Peyer's patch (tissue), 4 donors: ENCODE results near the gene ZBTB25. TPM values are rescaled to one million over a fixed set of nuclear protein-coding genes. Genes with fewer than 3 reads are reported as not detected.

Source experiments
- DNase-seq, 3 donors: peaks; one replicate each; pipeline ENCODE4 v3.0.0-alpha.2; 2017 to 2019
- H3K27ac ChIP-seq, 4 donors: fragments of 200-600 bp; sonication (generic); one replicate each; pipeline ENCODE4 v1.5.1; 2016 to 2019
- H3K27me3 ChIP-seq, 2 donors: fragments of 200-600 bp; sonication (generic); one replicate each; pipeline ENCODE4 v1.5.1; 2019
- H3K36me3 ChIP-seq, 3 donors: fragments of 200-600 bp; sonication (generic); one replicate each; pipeline ENCODE4 v1.5.1; 2016 to 2019
- H3K4me1 ChIP-seq, 4 donors: fragments of 200-600 bp; sonication (generic); one replicate each; pipeline ENCODE4 v1.5.1; 2016 to 2019
- H3K4me3 ChIP-seq, 4 donors: fragments of 200-600 bp; sonication (generic); 1 replicate in 3 of 4; 2 replicates in 1 of 4; pipeline ENCODE4 v1.5.1; 2016 to 2019; ENCODE audit warnings: mild to moderate bottlenecking in 1 of 4
- H3K9me3 ChIP-seq, 4 donors: fragments of 200-600 bp; sonication (generic); one replicate each; pipeline ENCODE4 v1.5.1; 2016 to 2019; ENCODE audit warnings: mild to moderate bottlenecking in 1 of 4
- POLR2A ChIP-seq, 2 donors: fragments of 450-650 bp; IDR thresholded peaks; one replicate each; pipeline ENCODE4 v1.5.1; 2017; ENCODE audit warnings: antibody characterized with exemption in 2 of 2, mild to moderate bottlenecking in 2 of 2, moderate library complexity in 2 of 2
- total RNA-seq, 4 donors: library from RNA; depleted of rRNA; stranded (reverse); fragments of >200 nt; gene quantifications; one replicate each; pipeline ENCODE4 v1.1.0, GENCODE V29; 2016
- TF ChIP-seq, protein P1 (sequence below), 6 experiments: fragments of 450-650 bp in 4 of 6; fragments of 200-600 bp in 2 of 6; sonication (generic) in 1 of 6; IDR thresholded peaks; one replicate each; pipeline ENCODE4 v1.5.1; 2017 to 2019; ENCODE audit warnings: antibody characterized with exemption in 6 of 6, mild to moderate bottlenecking in 3 of 6, moderate library complexity in 1 of 6

Gene ZBTB25
- total RNA-seq, 4 donors from 2014 or later, result 4.2 to 12.1 (median 11.4) TPM

DNA sequence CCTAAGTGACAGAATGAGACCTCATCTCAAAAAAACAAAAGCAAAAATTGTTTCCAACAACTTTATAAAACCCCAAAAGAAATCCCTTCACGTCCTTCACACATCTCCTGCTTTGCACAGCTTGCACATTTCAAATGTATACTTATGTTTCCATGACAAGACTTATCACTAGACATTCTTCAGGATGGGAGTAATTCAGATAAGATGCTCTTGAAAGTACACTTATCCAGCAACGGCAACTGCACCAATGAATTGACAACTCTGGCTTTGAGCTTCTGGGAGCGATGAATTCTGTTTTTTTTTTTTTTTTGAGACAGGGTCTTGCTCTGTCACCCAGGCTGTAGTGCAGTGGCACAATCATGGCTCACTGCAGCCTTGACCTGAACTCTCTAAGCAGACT is 69.1 kb downstream of the ZBTB25 start:
- Histone ChIP-seq H3K36me3 (peaks cover 0 to 30% (median 0%) of the 10 kb centered on the region in 3 donors), H3K4me3 (no peak overlapping the region), H3K27ac (no peak overlapping the region), H3K9me3 (no peaks in the 10 kb centered on the region), H3K27me3 (no peaks in the 10 kb centered on the region), H3K4me1 (peaks cover 0 to 10% (median 0%) of the 10 kb centered on the region in 4 donors)
- DNase-seq, result no peak
- TF ChIP-seq POLR2A (IDR thresholded peaks at IDR 0.05), result no peak

DNA sequence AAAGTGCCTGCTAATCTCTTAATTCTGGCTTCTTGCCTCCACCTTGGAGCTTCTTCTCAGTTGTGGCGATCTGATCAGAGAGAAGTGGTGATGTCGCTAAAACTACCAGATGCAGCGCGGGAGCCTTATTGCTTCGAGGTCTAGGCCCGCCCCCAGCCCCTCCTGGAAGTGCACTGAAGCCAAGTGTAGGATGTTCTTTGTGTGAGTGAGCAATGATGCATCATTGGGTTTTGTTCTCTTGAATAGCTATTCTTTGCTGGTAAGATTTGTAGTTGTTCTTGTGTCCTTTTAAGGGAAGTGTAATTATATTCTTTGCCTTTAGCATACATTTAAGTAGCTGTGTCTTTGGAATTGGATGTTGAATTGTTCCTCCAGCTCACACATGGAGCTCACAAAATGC is 79.7 kb downstream of the ZBTB25 start:
- TF ChIP-seq, protein P1, sequence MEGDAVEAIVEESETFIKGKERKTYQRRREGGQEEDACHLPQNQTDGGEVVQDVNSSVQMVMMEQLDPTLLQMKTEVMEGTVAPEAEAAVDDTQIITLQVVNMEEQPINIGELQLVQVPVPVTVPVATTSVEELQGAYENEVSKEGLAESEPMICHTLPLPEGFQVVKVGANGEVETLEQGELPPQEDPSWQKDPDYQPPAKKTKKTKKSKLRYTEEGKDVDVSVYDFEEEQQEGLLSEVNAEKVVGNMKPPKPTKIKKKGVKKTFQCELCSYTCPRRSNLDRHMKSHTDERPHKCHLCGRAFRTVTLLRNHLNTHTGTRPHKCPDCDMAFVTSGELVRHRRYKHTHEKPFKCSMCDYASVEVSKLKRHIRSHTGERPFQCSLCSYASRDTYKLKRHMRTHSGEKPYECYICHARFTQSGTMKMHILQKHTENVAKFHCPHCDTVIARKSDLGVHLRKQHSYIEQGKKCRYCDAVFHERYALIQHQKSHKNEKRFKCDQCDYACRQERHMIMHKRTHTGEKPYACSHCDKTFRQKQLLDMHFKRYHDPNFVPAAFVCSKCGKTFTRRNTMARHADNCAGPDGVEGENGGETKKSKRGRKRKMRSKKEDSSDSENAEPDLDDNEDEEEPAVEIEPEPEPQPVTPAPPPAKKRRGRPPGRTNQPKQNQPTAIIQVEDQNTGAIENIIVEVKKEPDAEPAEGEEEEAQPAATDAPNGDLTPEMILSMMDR (IDR thresholded peaks at IDR 0.05), result no peak
- TF ChIP-seq POLR2A (IDR thresholded peaks at IDR 0.05), result no peak
- Histone ChIP-seq H3K4me1 (no peaks in the 10 kb centered on the region), H3K4me3 (no peak overlapping the region), H3K36me3 (peaks cover 0 to 36% (median 0%) of the 10 kb centered on the region in 3 donors), H3K27me3 (no peaks in the 10 kb centered on the region), H3K27ac (no peak overlapping the region), H3K9me3 (no peaks in the 10 kb centered on the region)
- DNase-seq, result no peak

DNA sequence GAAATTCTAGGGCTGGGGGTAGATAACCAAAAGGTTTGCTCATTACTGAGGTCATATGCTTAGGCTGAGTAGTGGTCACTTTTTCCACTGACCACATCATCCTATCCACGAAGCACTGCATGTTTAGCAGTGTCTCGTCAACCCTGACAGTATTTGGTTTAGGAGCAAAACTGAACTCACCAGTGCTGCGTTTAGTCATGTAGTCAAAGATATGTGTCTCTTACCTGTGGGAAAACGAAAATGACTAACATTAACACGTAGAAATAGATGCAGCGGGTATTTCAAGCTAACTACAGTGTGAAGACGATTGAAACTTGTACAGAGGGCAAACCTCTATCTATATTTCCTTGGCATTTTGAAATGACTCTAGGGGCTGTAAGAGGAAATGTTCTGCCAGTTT is 80.9 kb downstream of the ZBTB25 start:
- Histone ChIP-seq H3K4me1 (no peaks in the 10 kb centered on the region), H3K27me3 (no peaks in the 10 kb centered on the region), H3K36me3 (peaks cover 0 to 42% (median 0%) of the 10 kb centered on the region in 3 donors), H3K27ac (no peak overlapping the region), H3K9me3 (no peaks in the 10 kb centered on the region), H3K4me3 (no peak overlapping the region)
- TF ChIP-seq, protein P1 (IDR thresholded peaks at IDR 0.05), result no peak
- TF ChIP-seq POLR2A (IDR thresholded peaks at IDR 0.05), result no peak
- DNase-seq, result no peak

DNA sequence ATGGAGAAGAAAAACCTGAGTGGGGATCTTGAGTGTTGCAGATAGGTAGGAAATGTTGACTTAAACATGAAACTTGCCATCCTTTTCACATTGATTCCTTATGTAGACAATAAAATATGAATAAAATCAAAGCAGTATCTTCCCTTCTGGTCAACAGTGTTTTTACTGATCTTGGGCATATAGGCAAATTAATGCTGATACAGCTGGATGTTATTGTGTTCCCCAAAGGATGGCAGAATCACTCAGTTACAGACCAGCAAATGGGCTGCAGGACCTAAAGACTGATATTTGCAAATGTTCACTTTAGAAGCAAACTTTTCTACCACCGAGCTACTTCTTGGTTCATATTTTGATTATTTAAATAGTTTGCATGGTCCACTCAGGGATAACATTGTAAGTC is 81.6 kb downstream of the ZBTB25 start:
- H3K27me3 ChIP-seq, result no peaks in the 10 kb centered on the region
- DNase-seq, result no peak
- no peak overlapping the region for H3K4me3 ChIP-seq
- peaks cover 0 to 38% (median 0%) of the 10 kb centered on the region in 3 donors for H3K36me3 ChIP-seq
- no peak overlapping the region for H3K27ac ChIP-seq
- no peaks in the 10 kb centered on the region for H3K4me1 ChIP-seq
- no peak for TF ChIP-seq POLR2A (IDR thresholded peaks at IDR 0.05)
- TF ChIP-seq, protein P1 (IDR thresholded peaks at IDR 0.05), result no peak
- H3K9me3 ChIP-seq, result no peaks in the 10 kb centered on the region

DNA sequence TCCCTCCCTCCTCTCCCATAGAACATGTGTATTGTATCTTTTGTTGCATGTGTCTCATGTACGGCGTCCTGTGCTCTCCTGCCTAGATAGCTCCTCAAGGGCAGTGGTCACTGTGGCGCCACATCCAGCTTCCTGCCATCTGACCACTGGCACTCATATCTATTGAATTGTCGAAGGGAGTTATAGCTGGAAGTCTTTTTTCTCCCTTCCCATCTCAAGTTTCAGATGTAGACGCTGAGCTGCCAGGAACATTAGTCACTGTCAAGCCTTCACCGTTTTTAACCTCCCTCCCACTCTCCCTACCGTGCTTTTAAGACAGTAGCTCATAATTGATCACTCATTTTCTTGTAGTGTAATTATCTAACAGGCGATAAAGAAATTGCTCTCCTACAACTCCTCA is 82.5 kb downstream of the ZBTB25 start:
- no peak for DNase-seq
- Histone ChIP-seq H3K4me1 (no peaks in the 10 kb centered on the region), H3K9me3 (no peaks in the 10 kb centered on the region), H3K27me3 (no peaks in the 10 kb centered on the region), H3K27ac (no peak overlapping the region), H3K4me3 (no peak overlapping the region), H3K36me3 (peaks cover 0 to 38% (median 0%) of the 10 kb centered on the region in 3 donors)
- TF ChIP-seq, protein P1 (IDR thresholded peaks at IDR 0.05), result no peak
- no peak for TF ChIP-seq POLR2A (IDR thresholded peaks at IDR 0.05)

DNA sequence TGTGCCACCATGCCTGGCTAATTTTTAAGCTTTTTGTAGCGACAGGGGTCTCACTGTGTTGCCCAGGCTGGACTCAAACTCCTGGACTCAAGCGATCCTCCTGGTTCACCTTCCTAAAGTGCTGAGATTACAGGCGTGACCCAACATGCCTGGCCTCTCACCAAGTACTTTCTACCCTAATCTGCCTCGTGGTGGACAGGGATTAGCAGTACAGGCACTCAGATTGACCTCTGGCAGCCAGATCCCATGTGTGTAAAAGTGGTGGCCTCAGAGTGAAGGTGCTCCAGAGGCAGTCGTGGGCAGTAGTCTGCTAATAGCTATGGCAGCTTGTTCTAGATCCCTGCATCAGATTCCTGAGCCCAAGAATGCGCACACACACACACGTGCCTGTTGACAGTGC is 84.6 kb downstream of the ZBTB25 start:
- no peaks in the 10 kb centered on the region for H3K4me1 ChIP-seq
- TF ChIP-seq, protein P1 (IDR thresholded peaks at IDR 0.05), result no peak
- no peak for TF ChIP-seq POLR2A (IDR thresholded peaks at IDR 0.05)
- no peak overlapping the region for H3K4me3 ChIP-seq
- no peak for DNase-seq
- no peak overlapping the region for H3K27ac ChIP-seq
- peaks cover 0 to 35% (median 0%) of the 10 kb centered on the region in 3 donors for H3K36me3 ChIP-seq
- H3K9me3 ChIP-seq, result no peaks in the 10 kb centered on the region
- no peaks in the 10 kb centered on the region for H3K27me3 ChIP-seq
